Neural cell (in vitro differentiated cells): ENCODE measurements around the gene PREX1.

ENCODE experiments used
- CTCF ChIP-seq: fragments of 450-650 bp; IDR thresholded peaks from 2 replicates; pipeline ENCODE4 v1.5.1; 2014; ENCODE audit warnings: antibody characterized with exemption, mild to moderate bottlenecking, moderate library complexity; ENCODE audit not compliant: poor library complexity, severe bottlenecking
- EP300 ChIP-seq: fragments of 450-650 bp; conservative IDR thresholded peaks from 2 replicates; pipeline ENCODE4 v1.6.1; 2014; ENCODE audit warnings: antibody characterized with exemption, mild to moderate bottlenecking, moderate library complexity; ENCODE audit not compliant: poor library complexity, severe bottlenecking
- EZH2 ChIP-seq: fragments of 200-600, 300-800 bp; shearing (Covaris generic), sonication (generic); IDR thresholded peaks from 2 replicates; pipeline ENCODE4 v1.6.1; 2014; ENCODE audit warnings: antibody characterized with exemption, low read length, borderline replicate concordance, mild to moderate bottlenecking; ENCODE audit not compliant: insufficient read depth, poor library complexity, severe bottlenecking
- RAD21 ChIP-seq: fragments of 450-650 bp; conservative IDR thresholded peaks from 2 replicates; pipeline ENCODE4 v1.6.1; 2014; ENCODE audit warnings: antibody characterized with exemption, mild to moderate bottlenecking, moderate library complexity
- REST ChIP-seq: IDR thresholded peaks from 2 replicates; pipeline ENCODE4 v1.6.1; 2012; ENCODE audit warnings: borderline replicate concordance
- SMC3 ChIP-seq: fragments of 450-650 bp; conservative IDR thresholded peaks from 2 replicates; pipeline ENCODE4 v1.6.1; 2014; ENCODE audit warnings: antibody characterized with exemption, mild to moderate bottlenecking, moderate library complexity; ENCODE audit not compliant: poor library complexity
- TAF1 ChIP-seq: IDR thresholded peaks from 2 replicates; pipeline ENCODE4 v1.6.1; 2012; ENCODE audit warnings: low read depth

GRCh38 chr20:48623176-48623905 lies 204.5 kb downstream of the PREX1 start:
- TF ChIP-seq CTCF (no peak), SMC3 (no peak), TAF1 (no peak), REST (no peak), EZH2 (no peak), EP300 (no peak), RAD21 (no peak)
